ENCODE results near the gene MRTFA. TPM values are rescaled to one million over a fixed set of nuclear protein-coding genes. Genes with fewer than 3 reads are reported as not detected.
"Not testable (repeated sequence)": the region's sequence is repeated elsewhere in the genome, so short reads cannot be mapped to it uniquely, and the experiment has no call there.

Gene MRTFA
- total RNA-seq, 4 donors from 2014 or later = 45.5 to 90.2 (median 78.3) TPM

DNA sequence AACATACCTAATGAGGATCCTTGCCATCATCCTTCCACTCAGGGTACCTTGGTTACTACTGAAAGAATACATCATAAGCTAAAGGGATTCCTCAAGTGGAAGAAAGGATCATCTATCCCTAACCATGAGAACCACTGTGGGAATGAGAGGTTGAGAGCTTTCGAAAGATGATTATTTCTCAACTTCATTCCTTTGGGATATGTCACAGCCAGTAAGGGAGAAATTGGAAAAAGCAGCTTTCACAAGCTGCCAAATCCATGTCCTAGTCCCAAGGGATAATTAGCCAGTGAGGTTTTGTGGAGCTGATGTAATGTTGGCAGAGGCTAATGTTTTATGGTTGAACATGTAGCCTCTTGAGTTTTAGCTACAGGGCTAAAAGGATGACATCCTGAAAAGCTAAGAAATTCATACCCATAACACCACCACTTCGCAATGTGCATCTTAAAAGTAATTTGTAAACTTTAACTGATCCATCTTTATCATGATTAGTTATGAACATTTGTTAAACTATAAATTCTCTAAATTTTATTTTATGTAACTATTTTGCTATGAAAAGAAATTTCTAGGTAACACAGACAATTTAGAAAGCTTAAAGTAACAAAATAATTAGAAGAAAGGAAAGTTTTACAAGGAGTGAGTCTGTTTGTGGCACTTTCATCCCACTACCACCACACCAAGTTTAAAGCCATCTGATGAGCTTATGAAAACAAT is 123.9 kb downstream of the MRTFA start:
- WGBS, 2 donors (ENCODE audit: low coverage in 1 of 2) = 16 to 35% methylated on average over 2 of the region's 2 CpGs
- Histone ChIP-seq H3K9me3 (no peaks in the 10 kb centered on the region), H3K36me3 (peaks cover 0 to 4% of the 10 kb centered on the region in 2 donors), H3K27ac (peak overlapping the region; percentile 76 to 98 (median 80)), H3K4me1 (peaks cover 37 to 80% (median 43%) of the 10 kb centered on the region in 3 donors), H3K4me3 (no peak overlapping the region), H3K27me3 (no peaks in the 10 kb centered on the region)
- TF ChIP-seq POLR2AphosphoS5 (IDR thresholded peaks at IDR 0.05) (peak; percentile 93), POLR2A (IDR thresholded peaks at IDR 0.05) (no peak), CTCF (IDR thresholded peaks at IDR 0.05) (no peak)
- ATAC-seq = peak; percentile 93

- ATAC-seq = no peak
Observed at GRCh38 chr22:40511604-40512003, 124.9 kb downstream of the MRTFA start.

GRCh38 chr22:40510631-40511364 is 125.7 kb downstream of the MRTFA start:
- no peak for TF ChIP-seq POLR2A (IDR thresholded peaks at IDR 0.05)
- TF ChIP-seq CTCF (IDR thresholded peaks at IDR 0.05) = no peak
- TF ChIP-seq POLR2AphosphoS5 (IDR thresholded peaks at IDR 0.05) = no peak
- TF ChIP-seq EP300 (IDR thresholded peaks at IDR 0.05) = no peak
- Histone ChIP-seq H3K4me3 (no peak overlapping the region), H3K27ac (peak overlapping the region; percentile 76 to 98 (median 80)), H3K36me3 (no peaks in the 10 kb centered on the region), H3K9me3 (no peaks in the 10 kb centered on the region), H3K27me3 (no peaks in the 10 kb centered on the region), H3K4me1 (peaks cover 37 to 83% (median 43%) of the 10 kb centered on the region in 3 donors)
- WGBS, 2 donors (ENCODE audit: low coverage in 1 of 2) = 30 to 38% methylated on average over 4 of the region's 4 CpGs
- no peak for ATAC-seq

More at GRCh38 chr22:40511604-40512003, 124.9 kb downstream of the MRTFA start:
- no peaks in the 10 kb centered on the region for H3K27me3 ChIP-seq
- no peaks in the 10 kb centered on the region for H3K9me3 ChIP-seq
- peaks cover 37 to 80% (median 43%) of the 10 kb centered on the region in 3 donors for H3K4me1 ChIP-seq
- TF ChIP-seq POLR2A (IDR thresholded peaks at IDR 0.05) = no peak
- TF ChIP-seq EP300 (IDR thresholded peaks at IDR 0.05) = no peak
- peak in 1 of 4 experiments; percentile 4 for TF ChIP-seq CTCF (IDR thresholded peaks at IDR 0.05)
- peak overlapping the region; percentile 76 to 98 (median 80) for H3K27ac ChIP-seq
- H3K4me3 ChIP-seq = no peak overlapping the region
- H3K36me3 ChIP-seq = no peaks in the 10 kb centered on the region

GRCh38 chr22:40509401-40510134 is 127.0 kb downstream of the MRTFA start:
- no peak for TF ChIP-seq EP300 (IDR thresholded peaks at IDR 0.05)
- TF ChIP-seq POLR2AphosphoS5 (IDR thresholded peaks at IDR 0.05) = peak; percentile 31
- no peak for TF ChIP-seq CTCF (IDR thresholded peaks at IDR 0.05)
- TF ChIP-seq POLR2A (IDR thresholded peaks at IDR 0.05) = no peak
- no peak overlapping the region for H3K4me3 ChIP-seq
- H3K27ac ChIP-seq = peak overlapping the region; percentile 77 to 98 (median 85)
- peak; percentile 55 for ATAC-seq
- no peaks in the 10 kb centered on the region for H3K9me3 ChIP-seq
- H3K36me3 ChIP-seq = no peaks in the 10 kb centered on the region
- 0 to 12% methylated on average over 2 to 3 of the region's 4 CpGs for WGBS, 2 donors (ENCODE audit: low coverage in 1 of 2)
- H3K4me1 ChIP-seq = peaks cover 37 to 93% (median 43%) of the 10 kb centered on the region in 3 donors
- no peaks in the 10 kb centered on the region for H3K27me3 ChIP-seq

- peak overlapping the region in 2 of 4 donors; percentile 17 to 83 for H3K27ac ChIP-seq
- not testable (repeated sequence) for ATAC-seq, H3K4me3 ChIP-seq, H3K9me3 ChIP-seq, H3K36me3 ChIP-seq, H3K27me3 ChIP-seq
- H3K4me1 ChIP-seq = peaks cover 37 to 84% (median 43%) of the 10 kb centered on the region in 3 donors
- 69 to 71% methylated on average over 3 to 5 of the region's 8 CpGs for WGBS, 2 donors (ENCODE audit: low coverage in 1 of 2)
Observed at GRCh38 chr22:40508046-40508445, 128.5 kb downstream of the MRTFA start.
